NCI-H146 treated with DMSO at 0.1 percent for 48 hours (cell line): ENCODE results near the gene OPRM1.
"Not testable (repeated sequence)": the region's sequence is repeated elsewhere in the genome, so short reads cannot be mapped to it uniquely, and the experiment has no call there.

Experiments
- DNase-seq: peaks from one replicate; lab custom pipeline; 2025; ENCODE audit not compliant: unreplicated experiment; lab: John Stamatoyannopoulos, UW

Gene OPRM1

GRCh38 chr6:154039231-154039842 lies at the start of gene OPRM1:
OPRM1 (plus strand) TSS chr6:154039240; CDS start chr6:154039545, 305 bp downstream.
- no peak for DNase-seq

GRCh38 chr6:153989989-153990388 lies 49.1 kb upstream of the OPRM1 start:
- DNase-seq: no peak

GRCh38 chr6:153994004-153994403 lies 45.0 kb upstream of the OPRM1 start:
- no peak for DNase-seq

GRCh38 chr6:153994811-153995210 lies 44.2 kb upstream of the OPRM1 start:
- DNase-seq: no peak

DNA sequence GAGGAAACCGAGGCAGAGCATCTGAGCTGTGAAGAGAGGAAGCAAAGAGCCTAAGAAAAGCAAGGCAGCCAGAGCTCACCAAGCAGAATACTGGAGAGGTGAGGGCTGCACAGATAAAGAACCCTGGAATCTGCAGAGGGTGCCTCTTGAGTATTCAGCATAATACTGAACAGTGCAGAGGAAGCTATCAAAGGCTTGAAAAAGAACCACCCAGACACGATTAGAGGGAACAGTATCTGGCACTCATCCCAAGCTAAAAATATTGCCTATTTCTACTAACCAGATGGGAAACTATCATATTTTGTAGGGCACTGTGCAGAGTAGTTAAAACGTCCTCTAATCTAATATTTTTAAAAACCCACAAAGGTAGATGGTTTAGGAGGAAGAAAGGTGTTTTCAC lies 41.8 kb upstream of the OPRM1 start:
- no peak for DNase-seq

GRCh38 chr6:154001494-154002285 lies 37.4 kb upstream of the OPRM1 start:
- no peak for DNase-seq

GRCh38 chr6:154002894-154003293 lies 36.1 kb upstream of the OPRM1 start:
- no peak for DNase-seq

GRCh38 chr6:154010371-154010770 lies 28.7 kb upstream of the OPRM1 start:
- DNase-seq: no peak

DNA sequence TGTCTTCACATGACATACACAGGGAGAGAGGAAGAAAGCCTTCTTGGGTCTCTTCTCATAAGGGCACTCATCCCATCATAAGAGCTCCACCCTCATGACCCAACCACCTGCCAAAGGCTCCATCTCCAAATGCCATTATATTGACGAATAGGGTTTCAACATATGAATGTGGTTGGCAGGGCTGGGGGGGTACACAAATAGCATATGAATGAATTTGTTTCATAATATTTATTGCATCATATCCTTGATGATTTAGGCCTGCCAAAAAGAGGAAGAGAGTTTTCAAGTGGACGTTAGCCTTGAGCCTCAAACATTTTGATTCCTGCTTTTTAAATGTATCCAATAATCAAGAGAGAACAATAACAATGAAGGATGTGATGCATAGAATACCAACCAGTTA lies 26.2 kb upstream of the OPRM1 start:
- no peak for DNase-seq

- DNase-seq: no peak
Measured at GRCh38 chr6:154017786-154018185, 21.3 kb upstream of the OPRM1 start.

DNA sequence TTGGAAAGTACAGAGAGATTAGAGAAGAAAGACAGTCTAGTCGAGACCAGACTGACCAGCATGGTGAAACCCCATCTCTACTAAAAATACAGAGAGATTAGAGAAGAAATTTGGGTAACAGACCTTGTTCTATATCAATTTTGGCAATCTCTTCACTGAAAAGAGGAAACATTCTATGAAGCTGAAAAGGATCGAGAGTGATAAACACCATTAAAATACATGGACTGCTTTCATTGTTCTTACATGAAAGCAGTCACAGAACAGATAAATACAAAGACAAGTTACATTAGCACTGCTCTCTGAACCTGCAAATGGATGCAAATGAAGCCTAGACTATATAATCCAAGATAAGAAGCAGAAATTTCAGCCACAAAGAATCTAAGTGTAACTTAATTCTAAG lies 8.4 kb upstream of the OPRM1 start:
- DNase-seq: no peak

DNA sequence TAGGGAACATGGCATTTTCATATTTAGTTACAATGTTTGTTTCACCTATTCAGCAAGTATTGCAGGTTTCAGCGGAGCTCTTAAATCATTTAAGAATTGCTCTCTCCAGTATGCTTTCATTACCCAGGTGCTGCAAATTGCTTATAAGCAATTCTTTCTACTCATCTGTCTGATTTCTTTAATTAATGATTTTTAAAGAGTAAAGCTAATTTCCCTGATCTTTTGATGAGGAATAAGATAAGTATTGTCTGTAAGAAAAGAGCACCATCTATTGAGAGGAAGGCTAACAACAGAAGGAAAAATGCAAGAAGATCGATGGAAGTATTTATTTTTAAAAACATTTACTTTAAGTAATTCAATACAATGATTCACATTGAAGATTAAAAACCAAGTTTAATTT lies 2.0 kb downstream of the OPRM1 start:
- no peak for DNase-seq

DNA sequence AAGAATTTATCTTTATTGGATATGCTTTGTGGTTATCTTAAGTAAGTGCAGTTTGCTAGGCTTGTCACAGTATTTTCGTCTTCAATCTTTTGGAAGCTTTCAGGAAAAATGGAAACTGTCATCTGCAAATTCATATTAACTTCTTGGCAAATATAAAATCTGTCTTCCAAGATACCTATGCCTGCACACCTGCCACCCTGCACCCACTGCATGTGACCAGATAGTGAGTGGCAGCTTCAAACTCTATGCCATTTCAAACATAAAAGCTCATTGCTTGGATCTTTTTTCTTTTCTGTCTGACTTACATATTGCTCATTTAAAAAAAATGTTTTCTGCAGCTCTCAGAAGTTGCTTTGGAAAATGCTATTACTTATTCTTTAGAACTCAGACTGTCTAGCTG lies 14.1 kb downstream of the OPRM1 start:
- no peak for DNase-seq

- DNase-seq: no peak
Measured at GRCh38 chr6:154056536-154056935, 17.5 kb downstream of the OPRM1 start.

GRCh38 chr6:154057098-154057497 lies 18.1 kb downstream of the OPRM1 start:
- DNase-seq: no peak

DNA sequence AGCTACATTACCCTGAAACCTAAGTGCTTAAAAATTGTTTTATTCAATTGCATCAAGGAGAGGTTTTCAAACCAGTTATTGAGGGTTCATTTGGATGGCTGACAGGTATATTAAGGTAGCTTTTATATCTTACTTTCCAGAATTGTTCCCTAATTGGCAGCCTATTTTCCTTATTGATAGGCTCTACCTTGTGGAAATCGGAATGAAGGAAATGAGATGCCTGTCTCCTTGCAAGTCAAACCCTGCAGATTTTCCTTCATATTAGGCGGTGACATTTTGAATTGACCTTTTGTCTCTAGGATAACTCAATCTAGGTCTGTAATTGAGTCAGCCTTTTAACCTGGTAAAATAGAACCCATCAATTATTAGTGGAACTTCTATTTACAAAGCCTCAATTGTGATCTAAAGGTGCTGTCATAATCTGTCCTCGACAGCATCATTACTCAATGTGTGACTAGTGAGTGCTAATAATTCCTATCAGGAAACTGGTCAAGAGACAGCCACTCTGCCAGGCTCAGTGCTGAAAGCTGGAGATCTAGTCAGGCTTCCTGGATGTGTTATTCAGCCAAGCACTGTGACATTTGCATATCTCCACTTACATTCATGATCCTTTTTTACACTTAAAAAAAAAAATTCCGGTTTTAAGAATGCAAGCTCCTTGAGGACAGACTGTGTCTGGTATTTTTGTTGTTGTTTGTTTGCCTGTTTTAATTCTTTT lies 20.1 kb downstream of the OPRM1 start:
- no peak for DNase-seq

DNA sequence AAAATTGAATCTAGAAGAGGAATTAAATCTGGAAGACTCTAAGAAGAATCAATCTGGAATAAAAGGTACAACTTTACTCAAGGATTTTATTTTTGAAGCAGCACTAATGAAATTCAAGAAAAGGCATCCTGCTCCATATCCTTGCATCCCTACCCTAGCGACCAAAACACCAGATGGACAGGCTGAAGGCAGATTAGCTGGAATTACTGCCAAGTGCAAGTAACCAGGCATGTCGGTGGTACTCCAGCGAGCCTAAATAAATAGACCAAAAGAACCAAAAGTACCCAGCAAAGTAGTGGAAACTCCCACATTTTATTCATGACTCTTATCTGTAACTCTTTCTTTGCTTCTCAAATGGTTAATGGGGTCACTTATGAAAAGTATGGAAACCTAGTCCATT lies 21.0 kb downstream of the OPRM1 start:
- DNase-seq: no peak

DNA sequence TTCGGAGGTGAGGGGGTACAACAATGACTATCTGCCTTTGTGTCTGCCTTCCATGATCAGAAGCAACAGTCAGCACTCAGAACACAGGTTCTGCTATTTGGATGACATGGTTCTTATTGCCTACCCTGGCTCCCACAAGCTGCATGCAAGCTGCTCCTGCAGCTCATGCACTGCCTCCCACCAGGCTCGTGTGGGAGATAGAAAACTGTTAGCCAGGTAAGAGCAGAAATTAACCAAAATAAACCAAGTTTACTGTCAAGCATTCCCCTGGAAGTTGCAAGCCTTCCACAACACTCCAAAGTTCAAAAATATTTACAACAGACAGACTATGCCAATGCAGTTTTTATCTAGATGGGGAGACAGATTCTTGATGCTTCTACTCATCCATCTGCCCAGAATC lies 31.0 kb downstream of the OPRM1 start:
- no peak for DNase-seq

DNA sequence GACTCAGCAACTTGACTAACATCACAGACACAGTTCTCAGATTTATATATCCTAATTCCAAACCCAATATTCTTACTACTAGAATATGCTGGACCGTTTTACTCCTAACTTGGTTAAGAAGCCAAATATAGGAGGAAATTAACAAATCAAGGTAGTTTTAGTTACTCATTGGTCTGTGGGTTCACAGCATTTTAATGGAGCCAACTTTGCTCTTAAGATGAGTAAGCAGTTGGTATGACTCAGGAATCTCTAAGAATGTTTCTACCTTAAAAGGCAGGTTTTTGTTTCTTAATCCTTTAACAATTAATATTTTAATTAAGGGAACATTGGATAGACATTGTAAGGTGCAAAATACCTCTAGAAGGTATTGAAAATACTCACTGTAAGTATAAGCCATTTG lies 31.6 kb downstream of the OPRM1 start:
- no peak for DNase-seq

DNA sequence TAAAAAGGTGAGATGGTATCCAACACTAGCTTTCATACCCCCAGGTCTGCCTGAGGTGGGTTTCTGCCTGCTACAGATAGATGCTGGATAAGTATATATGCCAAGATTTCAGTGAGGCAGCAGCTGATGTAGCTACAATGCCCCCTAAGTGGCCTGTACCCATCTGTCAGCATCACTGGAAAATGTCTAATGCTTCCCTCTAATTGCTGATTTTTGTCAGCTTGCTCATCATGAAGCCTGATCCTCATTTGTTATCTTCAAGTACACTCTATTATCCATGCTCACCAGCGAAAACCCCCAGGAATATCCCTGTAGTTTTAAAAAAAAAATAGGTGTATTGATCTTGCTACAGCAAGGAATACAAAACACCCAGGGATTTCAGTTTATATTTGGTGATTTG lies 32.2 kb downstream of the OPRM1 start:
- no peak for DNase-seq

- DNase-seq: no peak
Measured at GRCh38 chr6:154071711-154072110, 32.7 kb downstream of the OPRM1 start.

- DNase-seq: not testable (repeated sequence)
Measured at GRCh38 chr6:154078596-154078995, 39.6 kb downstream of the OPRM1 start.
